HG02884 (cell line): ENCODE results near the gene MAP3K4.

Experiments used
- ATAC-seq: cut with Tn5 transposase; IDR thresholded peaks from one replicate; pipeline ENCODE4 v1.9.1; 2021; ENCODE audit warnings: mild to moderate bottlenecking, moderate library complexity; ENCODE audit not compliant: unreplicated experiment

MAP3K4 gene

DNA sequence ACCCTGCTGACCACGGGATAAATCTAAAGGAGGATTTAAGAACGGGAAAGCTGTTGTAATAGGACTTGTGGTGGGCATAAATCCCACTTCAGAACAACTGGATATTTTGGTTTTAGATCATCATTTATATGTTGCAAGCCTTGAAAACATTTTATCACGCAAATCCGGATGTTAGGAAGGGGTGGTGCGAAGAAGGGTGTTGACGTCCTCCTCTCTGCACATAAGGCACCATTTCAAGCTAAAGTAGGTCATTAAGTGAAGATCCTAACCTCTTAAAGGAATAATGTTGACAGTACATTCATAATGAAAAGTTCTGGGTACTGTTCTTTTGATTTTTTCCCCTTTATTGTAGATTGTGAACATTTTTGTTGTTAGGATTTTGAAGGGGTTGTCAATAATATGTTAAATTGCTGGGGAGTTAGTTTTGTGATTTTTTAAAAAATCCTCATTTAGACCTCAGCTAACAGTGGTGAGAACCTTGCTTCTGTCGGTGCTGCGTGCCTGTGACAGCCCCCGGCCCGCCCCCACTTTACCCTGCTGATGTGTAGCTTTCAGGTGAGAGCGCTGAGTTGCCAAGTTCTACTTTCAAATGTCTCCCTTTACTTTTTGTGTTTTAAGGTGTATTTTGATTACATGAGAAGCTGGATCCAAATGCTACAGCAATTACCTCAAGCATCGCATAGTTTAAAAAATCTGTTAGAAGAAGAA is 88.8 kb downstream of the MAP3K4 start:
- ATAC-seq: no peak

DNA sequence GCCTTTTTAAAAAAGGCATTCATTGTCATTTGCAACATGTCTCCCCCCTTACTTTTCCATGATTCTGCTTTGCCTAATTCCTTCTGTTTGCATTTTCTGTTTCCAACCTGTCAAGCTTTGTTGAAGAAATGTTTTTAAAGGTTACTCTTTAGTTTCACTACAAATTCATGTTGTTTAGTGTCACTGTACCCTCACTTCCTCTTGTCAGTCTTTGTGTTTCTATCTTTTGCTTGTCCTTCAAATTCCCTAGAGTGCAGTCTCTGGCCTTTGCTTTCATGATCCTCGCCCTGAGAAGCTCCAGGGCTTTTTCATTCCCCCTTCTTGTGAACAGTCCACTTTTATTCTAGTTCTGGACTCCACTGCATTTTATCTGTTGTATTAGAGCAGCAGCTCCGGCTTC is 90.6 kb downstream of the MAP3K4 start:
- no peak for ATAC-seq

GRCh38 chr6:161085246-161085645 is 93.7 kb downstream of the MAP3K4 start:
- no peak for ATAC-seq

GRCh38 chr6:161088676-161089328 is 97.2 kb downstream of the MAP3K4 start:
- ATAC-seq: no peak

GRCh38 chr6:161091151-161091550 is 99.6 kb downstream of the MAP3K4 start:
- no peak for ATAC-seq

DNA sequence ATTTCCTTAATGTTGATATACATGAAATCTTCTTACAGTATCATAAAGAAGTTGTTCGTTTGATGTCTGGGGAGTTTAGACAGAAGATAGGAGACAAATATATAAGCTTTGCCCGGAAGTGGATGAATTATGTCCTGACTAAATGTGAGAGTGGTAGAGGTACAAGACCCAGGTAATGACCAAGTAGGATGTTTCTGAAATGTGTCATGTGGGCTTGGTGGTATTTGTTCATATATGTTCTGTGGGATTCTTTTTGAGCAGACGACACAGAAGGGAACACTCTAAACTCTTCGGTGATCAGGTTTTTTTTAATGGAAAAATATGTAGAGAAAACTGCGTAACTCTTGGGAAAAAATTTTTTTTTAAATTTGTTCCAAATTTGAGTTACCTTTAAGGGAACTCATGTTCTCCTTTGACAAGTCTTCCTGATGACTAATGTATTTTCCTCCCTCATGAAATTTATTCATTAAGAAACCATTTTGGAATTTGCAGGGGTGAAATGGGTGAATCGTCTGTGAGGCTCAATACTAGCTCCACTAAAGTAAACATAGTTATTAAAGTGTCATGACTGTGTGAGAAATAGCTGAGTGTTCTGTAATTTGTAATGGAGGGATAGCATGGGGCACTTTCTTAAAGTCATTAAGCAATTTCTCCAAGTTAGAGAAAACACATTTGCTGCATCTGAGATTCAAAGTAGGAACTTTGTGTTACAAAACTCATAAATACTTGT is 100.6 kb downstream of the MAP3K4 start:
- no peak for ATAC-seq

GRCh38 chr6:161094955-161095354 is 103.4 kb downstream of the MAP3K4 start:
- no peak for ATAC-seq

DNA sequence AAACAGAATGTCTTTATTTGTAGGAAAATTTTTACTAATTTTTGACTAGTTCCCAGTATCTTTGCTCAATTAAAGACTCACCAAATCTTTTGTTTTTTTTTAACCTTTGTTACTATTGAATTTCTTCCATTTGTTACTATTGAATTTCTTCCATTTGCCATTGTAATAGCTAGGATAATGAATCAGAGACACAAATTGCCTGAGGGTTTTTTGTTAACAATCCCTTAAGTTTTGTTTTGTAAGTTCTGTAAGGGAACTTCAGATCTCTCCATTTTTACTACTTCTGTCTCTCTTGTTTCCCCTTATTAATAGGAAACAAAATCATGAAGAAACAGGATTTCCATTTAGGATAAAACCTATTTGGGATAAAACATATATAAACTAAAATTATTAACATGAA is 104.3 kb downstream of the MAP3K4 start:
- no peak for ATAC-seq

DNA sequence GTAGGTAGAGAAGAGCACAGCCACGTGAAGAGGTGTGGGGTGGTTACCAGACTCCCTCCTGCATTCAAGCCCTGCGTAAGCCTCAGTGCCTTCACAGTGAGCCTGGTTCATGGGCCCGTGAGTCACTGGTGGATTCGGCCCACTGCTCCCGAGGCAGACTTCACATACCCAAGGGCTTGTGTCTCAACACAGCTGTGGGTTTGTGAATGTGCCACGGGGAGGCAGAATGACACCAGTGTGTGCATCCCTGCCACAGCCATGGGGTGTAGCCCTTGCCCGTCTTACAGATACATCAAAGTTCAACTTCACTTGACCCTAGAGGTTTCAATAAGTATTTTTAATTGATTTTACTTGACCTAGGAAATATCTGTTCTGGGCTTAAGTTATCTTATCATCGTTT is 108.5 kb downstream of the MAP3K4 start:
- ATAC-seq: no peak

DNA sequence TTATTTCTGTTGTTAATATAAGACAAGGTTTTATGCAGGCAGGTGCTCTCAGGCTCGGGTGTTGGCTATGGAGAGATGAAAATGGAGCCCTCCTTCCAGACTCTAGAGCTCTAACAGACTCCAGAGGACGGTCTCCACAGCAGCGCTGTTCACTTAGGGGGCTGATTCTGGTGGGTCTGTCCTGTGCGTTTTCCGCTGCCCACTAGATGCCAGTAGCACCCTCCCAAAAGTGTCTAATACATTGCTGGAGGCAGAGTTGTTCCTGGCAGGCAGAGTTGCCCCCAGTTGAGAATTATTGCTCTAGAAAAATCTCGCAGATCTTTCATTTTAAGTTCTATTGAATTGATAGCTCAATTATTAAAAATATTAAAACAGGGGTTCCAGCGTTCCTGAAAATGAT is 109.9 kb downstream of the MAP3K4 start:
- ATAC-seq: no peak

DNA sequence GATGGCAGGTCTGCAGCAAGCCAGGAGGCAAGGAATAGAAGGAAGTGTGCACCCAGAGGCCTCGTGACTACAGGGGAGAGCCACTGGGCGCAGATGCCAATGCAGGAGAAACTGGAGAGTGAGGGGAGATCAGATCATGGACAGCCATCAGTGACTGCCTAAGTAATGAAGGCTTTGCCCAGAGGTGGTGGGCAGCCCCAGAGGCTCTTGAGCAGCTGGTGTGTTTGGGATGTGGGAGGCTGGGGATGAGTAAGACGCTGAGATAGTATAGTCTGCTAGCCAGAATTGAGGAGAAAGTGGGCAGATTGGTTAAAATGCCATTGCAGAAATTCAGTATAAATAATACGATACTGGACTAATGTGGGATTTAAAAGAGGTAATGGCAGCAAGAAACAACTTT is 111.9 kb downstream of the MAP3K4 start:
- ATAC-seq: no peak

DNA sequence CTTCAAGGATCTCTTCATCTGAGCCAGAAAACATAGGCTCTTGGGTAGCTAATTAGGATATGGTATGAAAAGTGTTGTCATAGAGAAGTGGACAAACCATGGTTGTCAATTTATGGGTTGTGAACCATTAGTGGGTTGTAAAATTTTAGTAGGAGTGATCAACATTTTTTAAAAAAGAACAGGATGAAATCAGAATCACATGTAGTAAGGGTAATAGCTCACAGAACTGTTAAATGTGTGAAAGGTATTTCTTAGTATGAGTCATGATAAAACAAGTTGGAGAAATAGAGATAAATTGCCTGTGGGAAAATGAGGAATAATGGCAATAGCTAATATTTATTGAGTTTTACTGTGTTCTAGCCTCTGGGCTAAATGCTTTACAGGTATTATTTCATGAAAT is 113.4 kb downstream of the MAP3K4 start:
- no peak for ATAC-seq

DNA sequence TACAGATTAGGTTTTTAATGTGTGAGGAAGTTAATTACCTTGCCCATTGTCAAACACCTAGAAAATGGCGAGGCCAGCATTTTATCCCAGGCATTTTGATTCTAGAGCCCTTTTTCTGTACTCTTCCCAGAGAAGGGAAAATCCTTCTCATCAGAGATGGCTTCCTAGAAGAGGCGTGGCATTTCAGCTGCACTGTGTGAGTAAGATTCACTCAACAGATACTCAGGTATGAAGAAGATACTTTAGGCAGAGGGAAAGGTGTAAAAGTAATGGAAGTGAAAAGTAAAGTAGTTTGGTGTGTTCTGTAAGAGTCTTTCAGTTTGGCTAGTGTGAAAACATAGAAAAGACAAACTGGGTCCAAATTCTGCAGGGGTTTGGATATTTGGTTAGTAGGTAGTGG is 113.8 kb downstream of the MAP3K4 start:
- ATAC-seq: no peak

DNA sequence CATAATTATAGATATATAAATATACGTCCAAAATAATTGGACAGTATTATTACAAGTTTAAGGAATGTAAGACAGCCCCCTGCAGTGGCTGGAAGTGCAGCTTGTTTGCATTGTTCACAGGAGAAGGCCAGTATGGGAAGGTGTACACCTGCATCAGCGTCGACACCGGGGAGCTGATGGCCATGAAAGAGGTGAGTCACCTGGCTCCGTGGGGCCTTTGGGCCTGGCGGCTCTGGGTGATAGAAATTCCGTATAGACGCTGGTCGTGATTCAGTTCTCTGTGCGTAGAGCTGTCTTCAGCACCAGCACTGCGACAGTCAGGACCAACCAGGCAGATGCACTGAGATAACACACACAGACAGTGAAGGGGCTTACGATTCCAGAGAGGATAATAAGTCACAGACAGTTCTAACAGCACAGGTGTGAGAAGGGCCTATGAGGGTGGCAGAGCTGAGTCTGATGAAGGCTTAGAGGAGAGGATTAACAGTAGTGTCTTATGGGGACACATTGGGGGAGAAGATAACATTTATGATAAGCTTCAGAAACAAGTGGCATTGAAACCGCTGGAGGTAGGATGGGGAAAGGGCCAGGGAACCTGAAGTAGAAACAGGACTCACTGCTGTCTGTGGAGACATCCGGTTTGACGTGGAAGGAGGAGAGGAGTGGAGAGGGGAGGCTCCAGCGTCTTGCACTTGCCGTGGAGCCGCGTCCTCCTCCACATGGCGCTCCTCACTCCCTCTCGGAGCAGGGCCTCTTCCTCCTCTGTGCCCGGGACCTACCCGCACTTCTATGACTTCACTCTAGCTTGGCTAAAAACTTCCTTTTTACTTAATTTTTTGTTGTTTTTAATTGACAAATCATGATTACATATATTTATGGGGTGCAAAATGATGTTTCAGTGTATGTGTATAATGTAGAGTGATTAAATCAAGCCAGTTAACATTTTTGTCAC is 116.5 kb downstream of the MAP3K4 start:
- no peak for ATAC-seq

DNA sequence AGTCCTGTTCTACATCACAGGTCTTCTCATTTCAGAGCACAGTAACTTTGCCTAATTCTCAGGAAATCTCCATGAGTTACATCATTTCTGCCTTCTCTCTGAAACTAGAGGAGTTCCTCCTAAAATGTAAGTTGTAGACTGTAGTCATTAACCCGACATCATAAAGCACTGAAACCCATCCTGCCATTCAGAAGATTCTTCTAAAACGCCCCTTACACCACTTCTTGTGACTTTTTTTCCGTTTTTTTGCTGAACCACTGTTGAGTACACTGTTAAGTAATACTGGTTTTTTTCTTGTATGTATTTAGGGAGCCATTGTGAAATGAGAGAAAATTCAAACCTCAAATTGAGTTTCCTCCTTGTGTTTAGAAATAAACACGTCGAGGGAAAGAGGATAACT is 117.3 kb downstream of the MAP3K4 start:
- no peak for ATAC-seq

DNA sequence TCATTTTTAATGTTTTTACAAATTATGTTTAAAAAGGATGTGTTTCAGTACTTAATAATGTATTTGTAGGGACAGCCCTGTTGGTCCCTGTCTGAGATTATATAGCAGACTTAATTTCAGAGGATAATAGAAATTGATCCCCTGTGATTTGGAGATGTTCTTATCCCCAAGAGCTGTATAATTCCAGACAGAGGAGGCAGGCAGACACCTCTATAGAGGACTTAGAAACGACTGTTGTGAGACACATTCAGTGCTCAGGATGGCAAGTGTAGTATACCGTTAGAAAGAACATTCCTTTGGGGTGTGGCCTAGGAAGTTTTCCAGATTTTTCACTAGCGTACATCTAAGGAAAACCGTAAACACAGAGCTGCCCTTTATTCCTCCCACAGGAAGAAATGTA is 117.8 kb downstream of the MAP3K4 start:
- no peak for ATAC-seq

DNA sequence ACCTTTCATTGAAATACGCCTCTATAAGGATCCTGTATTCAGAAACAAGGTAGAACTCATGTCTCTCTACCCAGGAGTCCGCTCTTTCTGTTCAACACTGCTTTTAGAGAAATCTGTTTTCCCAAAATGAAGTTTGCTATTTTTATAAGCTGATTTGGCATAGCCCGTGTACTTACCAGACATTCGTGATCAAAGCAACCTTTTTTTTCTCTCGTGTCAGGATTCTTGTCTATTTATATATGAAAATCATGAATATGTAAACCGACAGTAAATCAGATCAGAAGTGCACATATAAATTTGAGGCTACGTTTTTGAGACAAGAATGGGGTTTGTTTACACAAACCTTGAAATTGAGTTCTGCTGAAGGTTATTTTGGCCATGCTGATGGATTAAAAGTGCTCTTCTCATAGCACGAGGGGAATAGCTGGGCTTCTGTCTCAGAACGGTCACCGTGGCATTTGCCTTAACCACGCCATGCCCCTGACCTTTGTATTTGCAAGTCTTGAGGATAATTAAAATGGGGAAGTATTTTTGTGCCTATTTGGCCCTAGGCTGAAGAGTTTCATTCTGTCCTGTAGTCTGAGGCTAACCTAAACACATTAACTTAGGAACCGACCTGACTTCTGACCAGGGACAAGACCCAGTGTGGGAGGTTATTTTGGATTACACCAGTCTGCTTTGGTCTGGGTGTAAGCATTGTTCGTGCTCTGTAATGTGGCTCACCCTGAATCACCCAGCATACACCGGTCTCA is 118.6 kb downstream of the MAP3K4 start:
- no peak for ATAC-seq

GRCh38 chr6:161111261-161111660 is 119.7 kb downstream of the MAP3K4 start:
- no peak for ATAC-seq

DNA sequence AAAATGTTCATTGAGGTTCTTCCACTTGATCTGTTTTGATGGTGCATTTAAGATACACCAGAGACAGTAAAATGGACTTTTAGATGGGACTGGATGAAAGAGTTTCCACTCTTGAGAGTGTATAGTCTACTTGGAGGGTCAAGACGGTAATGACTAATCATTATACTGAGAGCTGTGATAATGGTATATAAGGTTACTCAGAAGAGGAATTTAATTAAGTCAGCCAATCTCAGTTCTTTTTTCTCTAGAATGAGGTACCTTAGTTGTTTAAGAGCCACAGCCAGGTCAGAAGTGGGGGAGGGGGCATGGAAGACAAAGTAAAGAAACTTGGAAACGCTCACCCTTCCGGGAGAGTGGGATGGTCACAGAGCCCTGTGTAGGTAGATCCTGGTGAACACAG is 123.9 kb downstream of the MAP3K4 start:
- peak; percentile 69 for ATAC-seq

DNA sequence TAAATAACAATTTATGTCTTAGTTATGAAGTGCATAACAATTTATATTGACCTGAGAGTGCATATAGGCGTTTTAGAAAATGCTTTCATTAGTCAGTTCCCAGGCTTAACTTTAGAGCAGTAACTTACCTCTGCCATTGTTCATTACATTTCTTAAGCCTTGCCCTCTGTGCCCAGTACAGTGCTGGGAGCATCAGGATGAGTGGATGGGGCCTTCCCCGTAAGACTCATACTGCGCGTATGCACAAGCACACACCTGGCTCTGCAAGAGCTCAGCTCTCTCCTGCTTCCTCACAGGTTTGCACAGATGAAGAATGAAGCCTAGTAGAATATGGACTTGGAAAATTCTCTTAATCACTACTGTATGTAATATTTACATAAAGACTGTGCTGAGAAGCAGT is 125.0 kb downstream of the MAP3K4 start:
- no peak for ATAC-seq
